Neuronal stem cell (in vitro differentiated cells): ENCODE measurements around the gene PNN.
A peak's percentile ranks its signal among the peaks of the same experiment; 100 is the strongest.

Source experiments
- DNase-seq: peaks from one replicate; pipeline ENCODE4 v3.0.0-alpha.2; 2013; ENCODE audit warnings: low spot score
- H2AFZ ChIP-seq: one replicate; pipeline ENCODE4 v1.6.1; 2013; ENCODE audit warnings: mild to moderate bottlenecking, low read length, inconsistent platforms
- H2AK5ac ChIP-seq: 2 replicates; pipeline ENCODE4 v1.6.1; 2013; ENCODE audit warnings: low read depth, mild to moderate bottlenecking, inconsistent platforms, low read length, moderate library complexity, mixed read lengths
- H2BK120ac ChIP-seq: 2 replicates; pipeline ENCODE4 v1.6.1; 2013; ENCODE audit warnings: low read depth, mild to moderate bottlenecking, inconsistent platforms, low read length, moderate library complexity, mixed read lengths
- H2BK12ac ChIP-seq: one replicate; pipeline ENCODE4 v1.6.1; 2013; ENCODE audit warnings: low read length, inconsistent platforms
- H2BK15ac ChIP-seq: 2 replicates; pipeline ENCODE4 v1.6.1; 2013; ENCODE audit warnings: mild to moderate bottlenecking, low read length, inconsistent platforms, mixed read lengths
- H2BK5ac ChIP-seq: one replicate; pipeline ENCODE4 v1.6.1; 2013; ENCODE audit warnings: inconsistent platforms, mild to moderate bottlenecking, low read length, moderate library complexity
- H3K14ac ChIP-seq: one replicate; pipeline ENCODE4 v1.6.1; 2013; ENCODE audit warnings: low read length, inconsistent platforms
- H3K18ac ChIP-seq: 2 replicates; pipeline ENCODE4 v1.6.1; 2013; ENCODE audit warnings: low read length, inconsistent platforms
- H3K23ac ChIP-seq: 2 replicates; pipeline ENCODE4 v1.6.1; 2013; ENCODE audit warnings: low read depth, mild to moderate bottlenecking, mixed read lengths, low read length, inconsistent platforms; ENCODE audit not compliant: poor library complexity
- H3K27ac ChIP-seq: replicated peaks from 3 replicates; pipeline ENCODE4 v1.5.1; 2013; ENCODE audit warnings: low read length, inconsistent platforms
- H3K27me3 ChIP-seq, 3 experiments: 2 replicates each; pipeline ENCODE4 v1.6.1; 2013; ENCODE audit warnings: low read length in 3 of 3, mild to moderate bottlenecking in 2 of 3, inconsistent platforms in 1 of 3, low read depth in 1 of 3, mixed read lengths in 1 of 3, moderate library complexity in 1 of 3; ENCODE audit not compliant: control insufficient read depth in 3 of 3, insufficient read depth in 3 of 3
- H3K36me3 ChIP-seq, 2 donors: replicated peaks in 1 of 2; 2 replicates each; pipeline ENCODE4 v1.6.1; 2013; ENCODE audit warnings: low read length in 2 of 2; ENCODE audit not compliant: control insufficient read depth in 2 of 2, insufficient read depth in 2 of 2
- H3K4ac ChIP-seq: 2 replicates; pipeline ENCODE4 v1.6.1; 2013; ENCODE audit warnings: inconsistent platforms, mild to moderate bottlenecking, low read length, moderate library complexity
- H3K4me1 ChIP-seq, 2 donors: 1 replicate in 1 of 2; 2 replicates in 1 of 2; pipeline ENCODE4 v1.6.1; 2013; ENCODE audit warnings: low read length in 2 of 2, low read depth in 1 of 2; ENCODE audit not compliant: control insufficient read depth in 2 of 2, insufficient read depth in 1 of 2
- H3K4me2 ChIP-seq: one replicate; pipeline ENCODE4 v1.6.1; 2013; ENCODE audit warnings: mild to moderate bottlenecking, low read length, inconsistent platforms; ENCODE audit not compliant: insufficient read depth, poor library complexity, severe bottlenecking
- H3K4me3 ChIP-seq, 2 donors: 2 replicates each; pipeline ENCODE4 v1.5.1; 2013; ENCODE audit warnings: low read length in 2 of 2, mild to moderate bottlenecking in 2 of 2, inconsistent platforms in 1 of 2, moderate library complexity in 1 of 2
- H3K79me1 ChIP-seq: one replicate; pipeline ENCODE4 v1.6.1; 2013; ENCODE audit warnings: low read depth, mild to moderate bottlenecking, inconsistent platforms, low read length, moderate library complexity
- H3K9ac ChIP-seq: one replicate; pipeline ENCODE4 v1.6.1; 2013; ENCODE audit warnings: mild to moderate bottlenecking, low read depth, low read length, inconsistent platforms; ENCODE audit not compliant: poor library complexity
- H3K9me3 ChIP-seq, 2 donors: replicated peaks in 1 of 2; 2 replicates each; pipeline versions ENCODE3 to v1.6.1; 2013; ENCODE audit warnings: low read length in 2 of 2, mild to moderate bottlenecking in 2 of 2, inconsistent platforms in 1 of 2, low read depth in 1 of 2, mixed read lengths in 1 of 2, moderate library complexity in 1 of 2; ENCODE audit not compliant: control insufficient read depth in 2 of 2, insufficient read depth in 1 of 2
- H4K8ac ChIP-seq: one replicate; pipeline ENCODE4 v1.6.1; 2013; ENCODE audit warnings: low read depth, mild to moderate bottlenecking, inconsistent platforms, low read length, moderate library complexity
- H4K91ac ChIP-seq: one replicate; pipeline ENCODE4 v1.6.1; 2013; ENCODE audit warnings: low read length, low read depth, mild to moderate bottlenecking, inconsistent platforms; ENCODE audit not compliant: poor library complexity
- WGBS, 2 donors: extraction: QIAGEN DNeasy Blood & Tissue Kit; methylation state at CpG; one replicate each; pipeline ENCODE4 v1.1.7; 2013; ENCODE audit warnings: missing lambda C conversion rate in 2 of 2, mixed read lengths in 1 of 2; ENCODE audit not compliant: insufficient read length in 2 of 2, insufficient replicate concordance in 1 of 2; ENCODE audit errors: extremely low coverage in 2 of 2; 5-methylcytosine and 5-hydroxymethylcytosine counted together

PNN gene

GRCh38 chr14:39168591-39168990, 6.5 kb upstream of the PNN start:
- Histone ChIP-seq H3K79me1 (no peaks in the 10 kb centered on the region), H3K4me2 (no peak overlapping the region), H3K18ac (no peak overlapping the region), H3K27me3 (no peaks in the 10 kb centered on the region), H3K4me1 (peaks cover 0 to 11% of the 10 kb centered on the region in 2 donors), H4K8ac (no peak overlapping the region), H4K91ac (no peak overlapping the region), H3K36me3 (peaks cover 0 to 35% of the 10 kb centered on the region in 2 donors), H2BK12ac (no peak overlapping the region), H3K14ac (no peak overlapping the region), H2AFZ (no peak overlapping the region), H2BK15ac (no peak overlapping the region), H3K4ac (no peak overlapping the region), H2BK120ac (no peak overlapping the region), H3K9me3 (no peaks in the 10 kb centered on the region), H2AK5ac (no peak overlapping the region), H3K23ac (no peak overlapping the region), H3K4me3 (peak overlapping the region in 1 of 2 donors; percentile 60), H3K9ac (no peak overlapping the region), H3K27ac (no peak overlapping the region), H2BK5ac (no peak overlapping the region)
- 100% methylated on average over 2 of the region's 4 CpGs; no CpG with 5 or more reads in 1 of the 2 donors for WGBS, 2 donors
- no peak for DNase-seq

- H2BK120ac ChIP-seq, result no peak overlapping the region
- peaks cover 0 to 30% of the 10 kb centered on the region in 2 donors for H3K36me3 ChIP-seq
- peak overlapping the region; percentile 93 for H3K27ac ChIP-seq
- peak overlapping the region; percentile 60 to 91 for H3K4me3 ChIP-seq
- H2BK15ac ChIP-seq, result no peak overlapping the region
- H3K79me1 ChIP-seq, result no peaks in the 10 kb centered on the region
- H2BK5ac ChIP-seq, result no peak overlapping the region
- peaks cover 0 to 11% of the 10 kb centered on the region in 2 donors for H3K4me1 ChIP-seq
- peak overlapping the region; percentile 82 for H3K4me2 ChIP-seq
- peak overlapping the region; percentile 91 for H2AFZ ChIP-seq
- no peak overlapping the region for H3K14ac ChIP-seq
- DNase-seq, result no peak
- H3K18ac ChIP-seq, result no peak overlapping the region
- no peak overlapping the region for H2BK12ac ChIP-seq
- H2AK5ac ChIP-seq, result no peak overlapping the region
- H3K9ac ChIP-seq, result peak overlapping the region; percentile 90
- H3K4ac ChIP-seq, result no peak overlapping the region
- H4K8ac ChIP-seq, result no peak overlapping the region
- no peaks in the 10 kb centered on the region for H3K9me3 ChIP-seq
- no peak overlapping the region for H4K91ac ChIP-seq
- H3K23ac ChIP-seq, result no peak overlapping the region
- no peaks in the 10 kb centered on the region for H3K27me3 ChIP-seq
- no CpG with 5 or more reads among the region's 7 CpGs for WGBS, 2 donors
Measured at GRCh38 chr14:39169541-39169900, 5.5 kb upstream of the PNN start.

- WGBS, 2 donors, result no CpG with 5 or more reads among the region's 3 CpGs
- Histone ChIP-seq H3K27me3 (no peaks in the 10 kb centered on the region), H3K14ac (no peak overlapping the region), H3K27ac (no peak overlapping the region), H3K79me1 (peaks cover 3% of the 10 kb centered on the region), H3K36me3 (peaks cover 8 to 24% of the 10 kb centered on the region in 2 donors), H3K4me3 (no peak overlapping the region), H2BK15ac (no peak overlapping the region), H3K4me1 (peaks cover 2 to 15% of the 10 kb centered on the region in 2 donors), H3K23ac (no peak overlapping the region), H3K4me2 (no peak overlapping the region), H3K9ac (no peak overlapping the region), H2BK5ac (no peak overlapping the region), H2BK12ac (no peak overlapping the region), H2AFZ (no peak overlapping the region), H4K8ac (no peak overlapping the region), H4K91ac (no peak overlapping the region), H3K9me3 (no peaks in the 10 kb centered on the region), H3K4ac (no peak overlapping the region), H2AK5ac (no peak overlapping the region), H2BK120ac (no peak overlapping the region), H3K18ac (no peak overlapping the region)
- no peak for DNase-seq
Measured at GRCh38 chr14:39173198-39173597, 1.9 kb upstream of the PNN start.

GRCh38 chr14:39175445-39176262, 600 bp downstream of the PNN start:
- no peak for DNase-seq
- peaks cover 2 to 7% of the 10 kb centered on the region in 2 donors for H3K4me1 ChIP-seq
- H2BK15ac ChIP-seq, result peak overlapping the region; percentile 65
- H2BK120ac ChIP-seq, result no peak overlapping the region
- no peaks in the 10 kb centered on the region for H3K27me3 ChIP-seq
- peak overlapping the region; percentile 52 for H3K23ac ChIP-seq
- H3K14ac ChIP-seq, result peak overlapping the region; percentile 84
- H3K9me3 ChIP-seq, result no peaks in the 10 kb centered on the region
- peak overlapping the region; percentile 99 for H2AK5ac ChIP-seq
- H3K27ac ChIP-seq, result peak overlapping the region; percentile 65
- H3K9ac ChIP-seq, result peak overlapping the region; percentile 99
- WGBS, 2 donors, result no CpG with 5 or more reads among the region's 36 CpGs
- peaks cover 19 to 49% of the 10 kb centered on the region in 2 donors for H3K36me3 ChIP-seq
- peak overlapping the region; percentile 79 to 85 for H3K4me3 ChIP-seq
- H2BK12ac ChIP-seq, result no peak overlapping the region
- peak overlapping the region; percentile 67 for H3K4me2 ChIP-seq
- H4K8ac ChIP-seq, result no peak overlapping the region
- peak overlapping the region; percentile 39 for H3K4ac ChIP-seq
- peak overlapping the region; percentile 64 for H4K91ac ChIP-seq
- peaks cover 3% of the 10 kb centered on the region for H3K79me1 ChIP-seq
- H2BK5ac ChIP-seq, result no peak overlapping the region
- H3K18ac ChIP-seq, result peak overlapping the region; percentile 95
- peak overlapping the region; percentile 73 for H2AFZ ChIP-seq
